Upper lobe of left lung (tissue), 6 donors: ENCODE measurements around the gene ERF. TPM values are rescaled to one million over a fixed set of nuclear protein-coding genes. Genes with fewer than 3 reads are reported as not detected.

ENCODE experiments used
- ATAC-seq, 2 donors: fragments of 200-7000 bp; cut with Tn5 transposase; one replicate each; pipeline ENCODE4 v1.9.1; 2022; ENCODE audit warnings: mild to moderate bottlenecking in 2 of 2, moderate library complexity in 2 of 2; ENCODE audit not compliant: low FRiP score in 2 of 2
- DNase-seq, 2 donors: peaks; one replicate each; pipeline ENCODE4 v3.0.0-alpha.2; 2019 to 2020
- H3K27ac ChIP-seq, 4 donors: fragments of 200-600 bp; sonication (generic); one replicate each; pipeline ENCODE4 v1.5.1; 2016 to 2019
- H3K27me3 ChIP-seq, 4 donors: fragments of 200-600 bp; sonication (generic); one replicate each; pipeline ENCODE4 v1.5.1; 2017 to 2019
- H3K36me3 ChIP-seq, 4 donors: fragments of 200-600 bp; sonication (generic); one replicate each; pipeline ENCODE4 v1.5.1; 2016 to 2019
- H3K4me1 ChIP-seq, 4 donors: fragments of 200-600 bp; sonication (generic); one replicate each; pipeline ENCODE4 v1.5.1; 2018 to 2019
- H3K4me3 ChIP-seq, 4 donors: fragments of 200-600 bp; sonication (generic); one replicate each; pipeline ENCODE4 v1.5.1; 2017 to 2019; ENCODE audit warnings: mild to moderate bottlenecking in 2 of 4, moderate library complexity in 1 of 4
- H3K9me3 ChIP-seq, 4 donors: fragments of 200-600 bp; sonication (generic); one replicate each; pipeline ENCODE4 v1.5.1; 2018 to 2019
- CTCF ChIP-seq, 6 experiments: fragments of 450-650 bp in 4 of 6; fragments of 200-600 bp in 2 of 6; sonication (generic) in 2 of 6; IDR thresholded peaks; one replicate each; pipeline ENCODE4 v1.5.1; 2016 to 2019; ENCODE audit warnings: antibody characterized with exemption in 6 of 6
- EP300 ChIP-seq, 4 donors: sonication (generic); formaldehyde crosslinking; IDR thresholded peaks; one replicate each; pipeline ENCODE4 v1.5.1; 2017; ENCODE audit warnings: antibody characterized with exemption in 4 of 4, control low read depth in 2 of 4
- POLR2A ChIP-seq, 4 donors: fragments of 450-650 bp; IDR thresholded peaks; one replicate each; pipeline ENCODE4 v1.5.1; 2016 to 2017; ENCODE audit warnings: antibody characterized with exemption in 4 of 4, mild to moderate bottlenecking in 2 of 4
- POLR2AphosphoS5 ChIP-seq, 2 donors: sonication (generic); formaldehyde crosslinking; IDR thresholded peaks; one replicate each; pipeline ENCODE4 v1.5.1; 2017; ENCODE audit warnings: antibody characterized with exemption in 2 of 2
- WGBS, 2 donors: methylation state at CpG; one replicate each; pipeline ENCODE4 v1.1.5; 2017 to 2018; 5-methylcytosine and 5-hydroxymethylcytosine counted together
- total RNA-seq, 6 donors: library from RNA; depleted of rRNA in 4 of 6; stranded (reverse); fragments of >200 nt in 4 of 6; gene quantifications; one replicate each; pipeline versions ENCODE4 v1.1.0 to v1.2.1, GENCODE V29; 2016 to 2021
- donor health status: DM: no; HTN: no; CAD: no; lungs with moderate emphysema.
- donor health status: DM: no; HTN: yes; CAD: no; lungs with severe emphysema.

The ERF gene
- total RNA-seq, 6 donors from 2014 or later = 13.6 to 59.4 (median 32.5) TPM

- Histone ChIP-seq H3K4me1 (peaks cover 72 to 91% (median 82%) of the 10 kb centered on the region in 4 donors), H3K36me3 (peaks cover 0 to 5% (median 0%) of the 10 kb centered on the region in 4 donors), H3K4me3 (peak overlapping the region; percentile 71 to 88 (median 86)), H3K9me3 (no peaks in the 10 kb centered on the region), H3K27ac (peak overlapping the region; percentile 96 to 99 (median 96)), H3K27me3 (no peaks in the 10 kb centered on the region)
- peak in 1 of 2 donors; percentile 2 for ATAC-seq
- WGBS, 2 donors = 15 to 40% methylated on average over 2 to 15 of the region's 25 CpGs
- DNase-seq = peak in 1 of 2 donors; percentile 88
- peak in 1 of 2 donors; percentile 58 for TF ChIP-seq POLR2AphosphoS5 (IDR thresholded peaks at IDR 0.05)
- TF ChIP-seq POLR2A (IDR thresholded peaks at IDR 0.05) = peak in 2 of 4 donors; percentile 30 to 38
- no peak for TF ChIP-seq EP300 (IDR thresholded peaks at IDR 0.05)
- TF ChIP-seq CTCF (IDR thresholded peaks at IDR 0.05) = peak in 3 of 6 experiments; percentile 6 to 21 (median 7)
Observed at GRCh38 chr19:42281146-42281826, 26.4 kb upstream of the ERF start.

GRCh38 chr19:42280815-42281145 lies 25.9 kb upstream of the ERF start:
- ATAC-seq (peak in 1 of 2 donors; percentile 28), DNase-seq (no peak)
- H3K27me3 ChIP-seq = no peaks in the 10 kb centered on the region
- no peaks in the 10 kb centered on the region for H3K9me3 ChIP-seq
- TF ChIP-seq POLR2AphosphoS5 (IDR thresholded peaks at IDR 0.05) (no peak), POLR2A (IDR thresholded peaks at IDR 0.05) (no peak), CTCF (IDR thresholded peaks at IDR 0.05) (no peak), EP300 (IDR thresholded peaks at IDR 0.05) (no peak)
- H3K36me3 ChIP-seq = peaks cover 0 to 7% (median 0%) of the 10 kb centered on the region in 4 donors
- peak overlapping the region; percentile 96 to 99 (median 96) for H3K27ac ChIP-seq
- 0 to 6% methylated on average over 7 to 15 of the region's 20 CpGs for WGBS, 2 donors
- H3K4me3 ChIP-seq = peak overlapping the region; percentile 71 to 88 (median 86)
- H3K4me1 ChIP-seq = peaks cover 72 to 91% (median 81%) of the 10 kb centered on the region in 4 donors

- WGBS, 2 donors = 0 to 1% methylated on average over 23 to 72 of the region's 89 CpGs
- peaks cover 0 to 13% (median 1%) of the 10 kb centered on the region in 4 donors for H3K36me3 ChIP-seq
- peaks cover 70 to 91% (median 79%) of the 10 kb centered on the region in 4 donors for H3K4me1 ChIP-seq
- H3K27ac ChIP-seq = peak overlapping the region; percentile 96 to 99 (median 96)
- peak overlapping the region; percentile 71 to 88 (median 86) for H3K4me3 ChIP-seq
- peak; percentile 91 to 96 for DNase-seq
- H3K27me3 ChIP-seq = no peaks in the 10 kb centered on the region
- ATAC-seq = peak; percentile 63 to 84
- H3K9me3 ChIP-seq = no peaks in the 10 kb centered on the region
- TF ChIP-seq CTCF (IDR thresholded peaks at IDR 0.05) = peak; percentile 92 to 97 (median 95)
- TF ChIP-seq EP300 (IDR thresholded peaks at IDR 0.05) = peak in 1 of 4 donors; percentile 22
- TF ChIP-seq POLR2A (IDR thresholded peaks at IDR 0.05) = peak in 3 of 4 donors; percentile 19 to 52 (median 48)
- TF ChIP-seq POLR2AphosphoS5 (IDR thresholded peaks at IDR 0.05) = peak; percentile 50 to 72
Observed at GRCh38 chr19:42279902-42280814, 25.2 kb upstream of the ERF start.

GRCh38 chr19:42279155-42279901 lies 24.4 kb upstream of the ERF start:
- peak overlapping the region in 3 of 4 donors; percentile 83 to 88 (median 88) for H3K4me3 ChIP-seq
- ATAC-seq (no peak), DNase-seq (no peak)
- peaks cover 67 to 92% (median 77%) of the 10 kb centered on the region in 4 donors for H3K4me1 ChIP-seq
- H3K27ac ChIP-seq = peak overlapping the region; percentile 96 to 99 (median 96)
- WGBS, 2 donors = 18 to 24% methylated on average over 6 of the region's 6 CpGs
- H3K9me3 ChIP-seq = no peaks in the 10 kb centered on the region
- peaks cover 2 to 22% (median 7%) of the 10 kb centered on the region in 4 donors for H3K36me3 ChIP-seq
- no peaks in the 10 kb centered on the region for H3K27me3 ChIP-seq
- TF ChIP-seq POLR2AphosphoS5 (IDR thresholded peaks at IDR 0.05) (no peak), CTCF (IDR thresholded peaks at IDR 0.05) (no peak), POLR2A (IDR thresholded peaks at IDR 0.05) (no peak), EP300 (IDR thresholded peaks at IDR 0.05) (no peak)
